Endothelial cell of umbilical vein (primary cell): ENCODE measurements around the gene CLCC1. TPM values are rescaled to one million over a fixed set of nuclear protein-coding genes. Genes with fewer than 3 reads are reported as not detected.
"Not testable (repeated sequence)": the region's sequence is repeated elsewhere in the genome, so short reads cannot be mapped to it uniquely, and the experiment has no call there.

Source experiments
- BruUV-seq: library from RNA; stranded (reverse); fragments of 400-500 nt; replicated peaks from 2 replicates; lab custom pipeline; 2021; lab: Mats Ljungman, UMichigan
- CTCF ChIA-PET: fragments of 300-600, 350-600 bp; sonication (Branson Sonifier 250); formaldehyde crosslinking; loops from one replicate; lab custom pipeline; 2021; ENCODE audit warnings: antibody characterized with exemption, inconsistent platforms; lab: Charles Lee
- POLR2A ChIA-PET: fragments of 300-600, 350-600 bp; sonication (Branson Sonifier 250); formaldehyde crosslinking; loops from one replicate; lab custom pipeline; 2021; ENCODE audit warnings: antibody characterized with exemption, inconsistent platforms; lab: Charles Lee
- DNase-seq: peaks from one replicate; pipeline ENCODE4 v3.0.0-alpha.2; 2011; ENCODE audit warnings: low read depth, low spot score
- FAIRE-seq: peaks from 2 replicates; lab custom pipeline; 2011; peaks lifted over from hg19 to GRCh38; lab: Jason Lieb, UNC
- H2AFZ ChIP-seq: 2 replicates; pipeline ENCODE4 v1.6.0; 2012; ENCODE audit warnings: low read depth, low read length, control low read depth, inconsistent platforms
- H3K27ac ChIP-seq: 2 replicates; pipeline ENCODE4 v1.5.1; 2011; ENCODE audit warnings: low read depth, mild to moderate bottlenecking, control low read depth, low read length, moderate library complexity; ENCODE audit not compliant: insufficient read depth
- H3K27me3 ChIP-seq, 2 experiments: 2 replicates each; pipeline versions ENCODE4 v1.6.0 to v1.6.1; 2011; ENCODE audit warnings: low read length in 2 of 2, mixed read lengths in 1 of 2; ENCODE audit not compliant: control insufficient read depth in 2 of 2, insufficient read depth in 2 of 2
- H3K36me3 ChIP-seq, 2 experiments: 2 replicates in 1 of 2; 3 replicates in 1 of 2; pipeline ENCODE4 v1.5.1; 2011; ENCODE audit warnings: low read length in 2 of 2, mild to moderate bottlenecking in 1 of 2, moderate library complexity in 1 of 2; ENCODE audit not compliant: control insufficient read depth in 2 of 2, insufficient read depth in 2 of 2; ENCODE audit errors: extremely low read depth in 1 of 2
- H3K4me1 ChIP-seq: 3 replicates; pipeline ENCODE4 v1.5.1; 2011; ENCODE audit warnings: mild to moderate bottlenecking, low read length; ENCODE audit not compliant: control insufficient read depth, insufficient read depth; ENCODE audit errors: extremely low read depth
- H3K4me2 ChIP-seq: 2 replicates; pipeline ENCODE4 v1.6.1; 2011; ENCODE audit warnings: low read length, control low read depth, mixed read lengths; ENCODE audit not compliant: insufficient read depth
- H3K4me3 ChIP-seq, 3 experiments: fragments of 200-600 bp in 1 of 3; sonication (generic), shearing (Covaris generic) in 1 of 3; replicated peaks in 1 of 3; 2 replicates each; pipeline ENCODE4 v1.5.1; 2011 to 2016; ENCODE audit warnings: control low read depth in 3 of 3, low read length in 3 of 3, mild to moderate bottlenecking in 2 of 3, inconsistent platforms in 1 of 3, low read depth in 1 of 3, moderate library complexity in 1 of 3; ENCODE audit not compliant: insufficient read depth in 1 of 3
- H3K79me2 ChIP-seq: 2 replicates; pipeline ENCODE4 v1.6.0; 2012; ENCODE audit warnings: low read length, inconsistent platforms; ENCODE audit not compliant: control insufficient read depth, insufficient read depth
- H3K9ac ChIP-seq: replicated peaks from 2 replicates; pipeline ENCODE3; 2011; ENCODE audit warnings: low read length, control low read depth; ENCODE audit not compliant: insufficient read depth; ENCODE audit errors: extremely low read depth
- H3K9me1 ChIP-seq: replicated peaks from 3 replicates; pipeline ENCODE4 v1.6.0; 2011; ENCODE audit warnings: mild to moderate bottlenecking, low read length; ENCODE audit not compliant: control insufficient read depth, insufficient read depth; ENCODE audit errors: extremely low read depth
- H3K9me3 ChIP-seq: replicated peaks from 2 replicates; pipeline ENCODE4 v1.5.1; 2012; ENCODE audit warnings: low read length, inconsistent platforms; ENCODE audit not compliant: control insufficient read depth, insufficient read depth
- H4K20me1 ChIP-seq: replicated peaks from 2 replicates; pipeline ENCODE3; 2011; ENCODE audit warnings: mild to moderate bottlenecking, low read length; ENCODE audit not compliant: control insufficient read depth, insufficient read depth; ENCODE audit errors: extremely low read depth
- EZH2 ChIP-seq: IDR thresholded peaks from 2 replicates; pipeline ENCODE4 v1.6.1; 2012; ENCODE audit warnings: borderline replicate concordance, low read depth, mild to moderate bottlenecking, moderate library complexity, low read length, inconsistent platforms; ENCODE audit not compliant: severe bottlenecking
- FOS ChIP-seq: IDR thresholded peaks from 2 replicates; pipeline ENCODE4 v1.6.1; 2011; ENCODE audit warnings: mild to moderate bottlenecking, low read length, moderate library complexity, borderline replicate concordance; ENCODE audit not compliant: insufficient read depth
- GATA2 ChIP-seq: IDR thresholded peaks from 2 replicates; pipeline ENCODE4 v1.7.0; 2011; ENCODE audit warnings: low read depth, mild to moderate bottlenecking, moderate library complexity, mixed read lengths, low read length; ENCODE audit not compliant: insufficient read length, insufficient read depth
- JUN ChIP-seq: IDR thresholded peaks from 2 replicates; pipeline ENCODE4 v1.6.1; 2011; ENCODE audit warnings: borderline replicate concordance, low read depth; ENCODE audit not compliant: insufficient read length, insufficient read depth
- MAX ChIP-seq: IDR thresholded peaks from 2 replicates; pipeline ENCODE4 v1.6.1; 2011; ENCODE audit not compliant: insufficient read depth, insufficient read length
- POLR2A ChIP-seq: IDR thresholded peaks from 2 replicates; pipeline ENCODE4 v1.6.1; 2012; ENCODE audit warnings: low read depth, mild to moderate bottlenecking, control low read depth, low read length
- POLR2AphosphoS5 ChIP-seq: IDR thresholded peaks from 2 replicates; pipeline ENCODE4 v1.6.1; 2012; ENCODE audit warnings: low read depth, mild to moderate bottlenecking, control low read depth, low read length, moderate library complexity; ENCODE audit not compliant: insufficient read depth
- dilution Hi-C: fragments of 300-500 bp; cut with MboI; formaldehyde crosslinking; loops from one replicate; pipeline ENCODE4 v1.15.0; 2019; ENCODE audit warnings: low sequenced_read_pairs; ENCODE audit not compliant: extremely low pct_ligation_motif_present
- intact Hi-C: fragments of 100-400 bp; cut with micrococcal nuclease; formaldehyde crosslinking; loops from one replicate; pipeline ENCODE4 v1.10.0; 2022
- polyA plus RNA-seq, 4 experiments: library from polyadenylated mRNA; depleted of rRNA in 3 of 4; stranded (reverse) in 3 of 4; unstranded in 1 of 4; fragments of >200 nt; gene quantifications; 2 replicates each; pipeline versions ENCODE4 v1.2.1 to v1.2.3, GENCODE V29; 2011 to 2012; ENCODE audit warnings: missing spikeins in 1 of 4
- total RNA-seq: library from RNA; stranded (reverse); gene quantifications from 2 replicates; pipeline ENCODE4 v1.2.3, GENCODE V29; 2021

Gene CLCC1
- total and polyA plus RNA-seq, 2 donors (not counting 3 experiments of a cell fraction or from before 2014, with no cell fraction given): 15.7 to 28.8 TPM

- no peak for TF ChIP-seq FOS
- no peak for TF ChIP-seq JUN
- TF ChIP-seq MAX: no peak
- no peak for TF ChIP-seq POLR2AphosphoS5
- no peak for TF ChIP-seq GATA2
- no peak for TF ChIP-seq POLR2A
- no peak for TF ChIP-seq EZH2
- no peak overlapping the region for H3K4me3 ChIP-seq
- H3K9ac ChIP-seq: no peak overlapping the region
- no peak overlapping the region for H3K4me2 ChIP-seq
- no peak overlapping the region for H3K27ac ChIP-seq
- no peaks in the 10 kb centered on the region for H3K27me3 ChIP-seq
- no peak overlapping the region for H2AFZ ChIP-seq
- DNase-seq (no peak), FAIRE-seq (no peak)
- peaks cover 0 to 14% of the 10 kb centered on the region in 2 experiments for H3K36me3 ChIP-seq
- no peaks in the 10 kb centered on the region for H3K9me3 ChIP-seq
- no peaks in the 10 kb centered on the region for H4K20me1 ChIP-seq
- no peaks in the 10 kb centered on the region for H3K9me1 ChIP-seq
- no peaks in the 10 kb centered on the region for H3K4me1 ChIP-seq
- no TSS peak for BruUV-seq
- ChIA-PET POLR2A (no interaction called here), CTCF (interaction anchor here (1.1 to 1.7 kb wide), 4 partner anchors 9 to 48 kb away, joined by 3 read pairs; partner anchors contain the start of gene CLCC1)
- no peaks in the 10 kb centered on the region for H3K79me2 ChIP-seq
- dilution Hi-C loops: no loop called here
- intact Hi-C loops: no loop called here
Measured at GRCh38 chr1:109011335-109011734, 48.1 kb upstream of the CLCC1 start.

- H3K4me2 ChIP-seq, DNase-seq, CTCF ChIA-PET, dilution Hi-C loops, H3K9me1 ChIP-seq, H3K27me3 ChIP-seq, H3K36me3 ChIP-seq, H4K20me1 ChIP-seq, H3K79me2 ChIP-seq, intact Hi-C loops, H3K27ac ChIP-seq, H2AFZ ChIP-seq, BruUV-seq, H3K4me3 ChIP-seq, POLR2A ChIA-PET, FAIRE-seq, H3K4me1 ChIP-seq, H3K9me3 ChIP-seq, H3K9ac ChIP-seq: not testable (repeated sequence)
Measured at GRCh38 chr1:108996622-108997021, 33.3 kb upstream of the CLCC1 start.
